Iris pigment epithelial cell (primary cell): Measurements from ENCODE around the gene NLRP2B.
"Not testable (repeated sequence)": the region's sequence is repeated elsewhere in the genome, so short reads cannot be mapped to it uniquely, and the experiment has no call there.

Experiments used
- DNase-seq: peaks from one replicate; pipeline ENCODE4 v3.0.0-alpha.2; 2011; ENCODE audit warnings: low read depth

Gene NLRP2B

GRCh38 chrX:57680160-57680559 lies at the start of gene NLRP2B:
Gene NLRP2B, minus strand, starts transcription at chrX:57680260.
- no peak for DNase-seq

DNA sequence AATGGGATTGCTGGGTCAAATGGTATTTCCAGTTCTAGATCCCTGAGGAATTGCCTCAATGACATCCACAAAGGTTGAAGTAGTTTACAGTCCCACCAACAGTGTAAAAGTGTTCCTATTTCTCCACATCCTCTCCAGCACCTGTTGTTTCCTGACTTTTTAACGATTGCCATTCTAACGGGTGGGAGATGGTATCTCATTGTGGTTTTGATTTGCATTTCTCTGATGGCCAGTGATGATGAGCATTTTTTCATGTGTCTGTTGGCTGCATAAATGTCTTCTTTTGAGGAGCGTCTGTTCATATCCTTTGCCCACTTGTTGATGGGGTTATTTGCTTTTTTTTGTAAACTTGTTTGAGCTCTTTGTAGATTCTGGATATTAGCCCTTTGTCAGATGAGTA lies 45.9 kb upstream of the NLRP2B start:
- DNase-seq, result not testable (repeated sequence)

DNA sequence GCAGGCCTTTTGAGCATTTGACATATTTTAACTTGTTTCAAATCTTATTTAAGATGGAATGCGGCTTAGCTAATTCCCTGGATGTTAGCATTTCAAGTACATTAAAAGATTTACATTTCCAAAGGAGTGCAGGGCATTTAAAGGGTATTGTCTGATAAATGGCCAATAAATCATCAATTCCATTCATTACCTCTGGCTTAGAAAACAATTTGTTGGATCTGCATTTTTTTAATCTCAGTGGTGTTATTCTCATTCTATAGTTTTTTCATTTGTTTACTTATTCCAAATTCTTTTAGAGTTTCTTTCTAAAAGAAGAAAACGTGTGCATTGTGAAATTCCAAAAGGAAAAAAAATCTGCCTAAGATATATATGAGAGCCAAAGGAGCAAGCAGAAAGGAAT lies 1.3 kb upstream of the NLRP2B start:
- DNase-seq, result no peak

- DNase-seq, result no peak
Observed at GRCh38 chrX:57678686-57679428, 1.2 kb downstream of the NLRP2B start.

DNA sequence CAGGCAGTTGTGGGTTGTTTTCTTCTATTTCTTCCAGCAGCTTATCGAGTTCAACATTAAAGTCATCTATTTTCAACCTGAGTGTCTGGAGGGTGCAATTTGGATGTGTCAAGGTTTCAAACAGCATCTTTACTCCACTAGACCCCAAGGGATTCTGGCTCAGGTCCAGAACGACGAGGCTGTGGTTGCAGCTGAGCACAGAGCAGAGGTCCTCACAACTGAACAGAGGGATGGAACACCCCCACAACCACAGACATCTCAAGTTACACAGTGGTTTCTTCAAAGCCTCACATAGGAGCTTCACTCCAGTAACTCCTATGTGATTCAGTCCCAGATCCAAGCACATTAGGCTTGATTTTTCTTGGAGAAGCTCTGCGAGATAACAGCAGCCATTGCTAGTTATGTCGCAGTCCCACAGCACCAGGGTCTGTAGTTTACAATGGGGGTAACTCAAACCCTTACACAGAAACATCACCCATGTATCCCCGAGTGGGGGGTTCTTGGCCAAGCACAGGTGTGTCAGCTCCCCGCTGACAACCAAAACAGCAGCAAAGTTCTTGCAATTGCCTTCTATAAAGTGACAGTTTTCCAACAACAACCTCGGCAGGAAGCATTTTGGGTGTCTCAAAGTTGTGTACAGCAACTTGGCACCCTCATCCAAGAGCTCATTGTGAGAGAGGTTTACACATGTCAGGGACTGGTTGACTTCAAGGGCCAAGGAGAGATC lies 2.8 kb downstream of the NLRP2B start:
- DNase-seq, result no peak

DNA sequence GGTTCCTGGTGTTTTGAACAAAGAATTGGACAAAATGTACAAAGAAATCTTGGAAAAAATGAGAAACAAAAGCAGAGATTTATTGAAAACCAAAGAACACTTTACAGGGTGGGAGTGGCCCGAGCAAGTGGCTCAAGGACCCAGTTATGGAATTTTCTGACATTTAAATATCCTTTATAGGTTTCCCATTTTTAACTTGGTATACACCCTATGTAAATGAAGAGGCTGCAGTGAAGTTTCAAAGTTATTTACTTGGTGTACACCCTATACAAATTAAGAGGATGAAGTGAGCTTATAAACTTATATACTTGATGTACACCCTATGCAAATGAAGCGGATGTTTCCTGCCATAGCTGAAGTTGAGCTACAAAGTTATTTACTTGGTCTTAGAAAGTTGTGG lies 4.7 kb downstream of the NLRP2B start:
- no peak for DNase-seq

DNA sequence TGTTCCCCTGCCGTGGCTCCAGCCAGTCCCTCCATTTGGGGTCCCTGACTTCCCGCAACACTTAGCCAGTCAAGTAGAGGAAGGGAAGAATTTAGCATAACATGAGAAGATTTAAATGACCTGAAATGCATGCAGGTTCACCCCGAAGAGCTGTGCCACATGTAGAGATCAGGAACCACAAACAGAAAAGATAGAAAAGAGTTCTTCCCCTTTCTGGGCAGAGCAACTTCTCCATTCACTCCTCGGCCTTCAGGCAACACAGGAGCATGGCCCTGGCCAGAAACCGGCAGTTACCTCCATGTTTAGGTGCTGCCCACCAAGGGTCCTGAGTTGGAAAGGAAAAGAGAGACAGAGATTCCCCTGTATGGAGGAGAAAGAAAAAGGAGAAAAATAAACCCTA lies 5.2 kb downstream of the NLRP2B start:
- no peak for DNase-seq

DNA sequence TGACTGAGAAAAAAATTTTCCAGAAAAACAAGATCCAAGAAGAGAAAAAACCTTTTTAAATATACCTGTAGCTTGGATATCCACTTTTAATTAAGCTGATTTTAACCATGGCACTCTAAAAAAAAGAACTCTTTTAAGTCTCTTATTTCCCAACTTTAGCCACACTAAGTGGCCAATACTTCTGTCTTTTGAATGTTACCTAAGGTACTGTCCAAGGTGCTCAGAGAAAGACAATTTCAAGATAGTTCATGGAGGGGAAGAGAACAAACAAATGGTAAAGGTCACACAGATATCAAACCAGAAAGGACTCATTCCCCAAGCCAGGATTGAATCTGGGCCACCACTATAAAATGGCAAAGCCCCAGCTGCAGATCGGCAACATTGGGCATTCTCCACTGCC lies 10.1 kb downstream of the NLRP2B start:
- DNase-seq, result no peak

DNA sequence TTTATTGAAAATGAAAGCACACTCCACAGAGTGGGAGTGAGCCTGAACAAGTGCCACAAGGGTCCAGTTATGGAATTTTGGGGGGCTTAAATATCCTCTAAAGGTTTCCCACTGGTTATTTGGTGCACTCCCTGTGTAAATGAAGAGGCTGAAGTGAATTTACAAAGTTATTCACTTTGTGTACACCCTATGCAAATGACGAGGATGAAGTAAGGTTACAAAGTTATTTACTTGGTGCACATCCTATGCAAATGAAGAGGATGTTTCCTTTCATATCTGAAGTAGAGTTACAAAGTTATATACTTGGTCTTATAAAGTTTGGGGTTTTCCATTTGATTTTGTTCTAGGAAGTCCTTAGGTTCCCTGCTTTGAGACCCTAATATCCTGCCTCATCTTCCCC lies 13.1 kb downstream of the NLRP2B start:
- no peak for DNase-seq

- no peak for DNase-seq
Observed at GRCh38 chrX:57655065-57655464, 25.0 kb downstream of the NLRP2B start.

DNA sequence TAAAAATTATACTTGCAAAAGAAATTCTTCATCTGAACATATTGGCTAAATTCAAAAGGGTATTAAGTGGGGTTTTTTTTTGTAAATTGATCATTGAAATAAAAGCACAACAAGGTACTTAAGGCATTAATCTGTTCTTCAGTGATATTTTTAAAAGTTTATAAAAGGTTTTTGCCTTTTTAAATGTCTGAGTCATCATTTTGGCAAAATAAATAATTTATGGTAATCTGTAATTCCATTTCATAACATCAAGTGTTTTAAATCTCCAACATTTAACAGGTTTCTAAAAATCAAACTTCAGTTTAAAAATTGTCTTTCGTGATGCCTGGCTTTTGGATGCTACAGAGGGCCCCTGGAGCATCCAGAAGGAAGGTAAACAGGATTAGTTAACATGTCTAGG lies 27.4 kb downstream of the NLRP2B start:
- no peak for DNase-seq

DNA sequence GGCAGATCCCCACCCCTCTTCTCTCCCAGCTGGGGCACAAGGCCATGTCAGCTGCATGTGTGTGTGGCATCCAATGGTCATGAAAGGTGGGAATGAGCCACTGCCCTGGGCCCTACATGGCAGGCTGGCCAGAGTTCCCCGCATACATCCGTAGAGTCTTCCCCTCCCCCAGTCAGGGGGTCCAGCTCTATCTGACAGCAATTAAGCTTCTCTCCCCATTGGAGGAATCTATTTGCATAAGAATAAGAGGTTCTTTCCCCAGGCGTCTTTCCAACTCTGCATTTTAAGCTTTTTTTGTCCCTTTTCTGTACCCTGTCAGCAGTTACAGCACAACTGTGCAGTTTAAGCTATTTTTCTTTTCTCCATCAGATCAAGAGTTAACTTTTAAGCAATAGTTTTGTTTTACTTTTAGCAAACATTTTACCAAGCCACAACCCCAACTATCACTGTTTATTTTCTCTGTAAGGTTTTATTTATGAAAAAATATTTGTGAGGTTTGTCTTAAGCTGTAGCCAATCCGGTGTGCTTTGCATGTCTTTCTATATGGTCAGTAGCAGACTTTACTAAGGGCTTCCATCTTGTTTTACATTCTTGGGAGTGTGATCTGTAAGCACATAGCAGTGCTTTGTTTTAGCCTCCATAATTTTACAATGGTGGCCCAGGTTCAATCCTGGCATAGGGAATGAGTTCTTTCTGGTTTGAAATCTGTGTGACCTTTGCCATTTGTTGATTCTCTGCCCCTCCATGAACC lies 28.7 kb downstream of the NLRP2B start:
- DNase-seq, result no peak

DNA sequence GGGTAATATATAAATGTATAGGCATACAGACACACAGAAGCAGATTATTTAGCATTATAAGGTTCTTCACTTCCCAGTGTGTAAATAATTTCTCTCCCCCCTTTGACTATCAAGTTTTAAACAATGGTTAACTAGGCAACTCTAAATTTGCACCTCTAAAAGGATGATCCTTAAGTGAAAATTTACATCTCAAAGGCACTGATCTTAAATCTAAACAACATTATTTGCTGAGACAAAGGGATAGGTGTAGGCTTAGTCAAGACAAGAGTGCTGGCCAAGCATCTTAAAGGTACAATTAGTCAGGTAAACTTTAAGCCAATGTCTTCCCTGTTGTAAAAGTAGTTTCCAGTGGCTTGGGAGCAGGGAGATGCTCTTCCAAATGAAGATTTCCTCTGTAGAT lies 33.0 kb downstream of the NLRP2B start:
- no peak for DNase-seq

GRCh38 chrX:57643698-57644097 lies 36.4 kb downstream of the NLRP2B start:
- DNase-seq, result no peak

DNA sequence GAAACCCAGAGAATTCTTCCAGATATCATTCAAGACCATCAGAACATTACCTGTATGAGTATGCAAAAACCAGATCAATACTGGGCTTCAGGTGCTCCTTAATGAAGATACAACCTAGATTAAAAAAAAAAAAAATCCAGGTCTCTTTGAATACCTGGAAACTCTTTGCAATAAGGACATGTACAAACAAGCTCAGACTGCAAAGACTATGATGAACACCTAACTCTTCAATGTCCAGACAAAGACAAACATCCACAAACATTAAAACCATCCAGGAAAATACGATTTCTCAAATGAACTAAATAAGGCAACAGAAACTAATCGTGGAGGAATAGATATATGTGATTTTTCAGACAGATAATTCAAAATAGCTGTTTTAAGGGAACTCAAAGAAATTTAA lies 38.7 kb downstream of the NLRP2B start:
- DNase-seq, result no peak

- no peak for DNase-seq
Observed at GRCh38 chrX:57640674-57641016, 39.4 kb downstream of the NLRP2B start.

DNA sequence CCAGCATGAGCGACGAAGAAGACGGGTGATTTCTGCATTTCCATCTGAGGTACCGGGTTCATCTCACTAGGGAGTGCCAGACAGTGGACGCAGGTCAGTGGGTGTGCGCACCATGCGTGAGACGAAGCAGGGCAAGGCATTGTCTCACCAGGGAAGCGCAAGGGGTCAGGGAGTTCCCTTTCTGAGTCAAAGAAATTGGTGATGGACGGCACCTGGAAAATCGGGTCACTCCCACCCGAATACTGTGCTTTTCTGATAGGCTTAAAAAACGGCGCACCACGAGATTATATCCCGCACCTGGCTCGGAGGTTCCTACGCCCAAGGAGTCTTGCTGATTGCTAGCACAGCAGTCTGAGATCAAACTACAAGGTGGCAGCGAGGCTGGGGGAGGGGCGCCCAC lies 50.6 kb downstream of the NLRP2B start:
- not testable (repeated sequence) for DNase-seq
